HG03280 (cell line): Measurements from ENCODE around the gene LRRC30.
"Not testable (repeated sequence)": the region's sequence is repeated elsewhere in the genome, so short reads cannot be mapped to it uniquely, and the experiment has no call there.

Experiments
- ATAC-seq: cut with Tn5 transposase; IDR thresholded peaks from one replicate; pipeline ENCODE4 v1.9.1; 2021; ENCODE audit warnings: mild to moderate bottlenecking, moderate library complexity; ENCODE audit not compliant: unreplicated experiment

Gene LRRC30

GRCh38 chr18:7230626-7231349 is at the start of gene LRRC30:
TSS of gene LRRC30 (plus strand) at chr18:7231089. CDS start at chr18:7231139, 50 bp downstream.
- no peak for ATAC-seq

GRCh38 chr18:7185701-7186100 is 45.2 kb upstream of the LRRC30 start:
- no peak for ATAC-seq

- no peak for ATAC-seq
Observed at GRCh38 chr18:7190547-7191156, 40.2 kb upstream of the LRRC30 start.

GRCh38 chr18:7191736-7192135 is 39.2 kb upstream of the LRRC30 start:
- no peak for ATAC-seq

GRCh38 chr18:7195266-7195665 is 35.6 kb upstream of the LRRC30 start:
- ATAC-seq: no peak

GRCh38 chr18:7196421-7196820 is 34.5 kb upstream of the LRRC30 start:
- no peak for ATAC-seq

- ATAC-seq: no peak
Observed at GRCh38 chr18:7197854-7198253, 33.0 kb upstream of the LRRC30 start.

- ATAC-seq: no peak
Observed at GRCh38 chr18:7198326-7198725, 32.6 kb upstream of the LRRC30 start.

- ATAC-seq: no peak
Observed at GRCh38 chr18:7201096-7201495, 29.8 kb upstream of the LRRC30 start.

GRCh38 chr18:7202169-7202568 is 28.7 kb upstream of the LRRC30 start:
- no peak for ATAC-seq

GRCh38 chr18:7203601-7204000 is 27.3 kb upstream of the LRRC30 start:
- not testable (repeated sequence) for ATAC-seq

- no peak for ATAC-seq
Observed at GRCh38 chr18:7205346-7205745, 25.5 kb upstream of the LRRC30 start.

GRCh38 chr18:7206217-7206616 is 24.7 kb upstream of the LRRC30 start:
- no peak for ATAC-seq

GRCh38 chr18:7207366-7207915 is 23.4 kb upstream of the LRRC30 start:
- no peak for ATAC-seq

- ATAC-seq: no peak
Observed at GRCh38 chr18:7221424-7222155, 9.3 kb upstream of the LRRC30 start.

GRCh38 chr18:7224198-7224597 is 6.7 kb upstream of the LRRC30 start:
- ATAC-seq: no peak

- no peak for ATAC-seq
Observed at GRCh38 chr18:7232218-7232617, 1.3 kb downstream of the LRRC30 start.

GRCh38 chr18:7233134-7233810 is 2.4 kb downstream of the LRRC30 start:
- ATAC-seq: no peak

GRCh38 chr18:7234091-7234490 is 3.2 kb downstream of the LRRC30 start:
- no peak for ATAC-seq

- ATAC-seq: no peak
Observed at GRCh38 chr18:7234956-7235355, 4.1 kb downstream of the LRRC30 start.

GRCh38 chr18:7236072-7236471 is 5.2 kb downstream of the LRRC30 start:
- ATAC-seq: no peak
